OCI-LY3 (cell line): ENCODE results near the gene IPPK.

ENCODE experiments used
- H2AFZ ChIP-seq: fragments of 200-600, 300-600 bp; shearing (Covaris generic); 2 replicates; pipeline ENCODE4 v1.6.0; 2014; ENCODE audit warnings: antibody characterized with exemption, low read depth, low read length
- H3K27ac ChIP-seq: fragments of 200-600, 300-600 bp; sonication (generic); 2 replicates; pipeline ENCODE4 v1.5.1; 2014; ENCODE audit warnings: mild to moderate bottlenecking, low read length, moderate library complexity, mixed read lengths
- H3K27me3 ChIP-seq: fragments of 200-600, 300-600 bp; sonication (generic); 2 replicates; pipeline ENCODE4 v1.6.1; 2014; ENCODE audit warnings: low read depth, low read length, mixed read lengths
- H3K36me3 ChIP-seq: fragments of 200-600, 300-600 bp; sonication (generic); replicated peaks from 2 replicates; pipeline ENCODE3; 2014; ENCODE audit warnings: low read depth, low read length, mixed read lengths
- H3K4me1 ChIP-seq: fragments of 300-600, 200-600 bp; sonication (generic); 2 replicates; pipeline ENCODE4 v1.6.1; 2014; ENCODE audit warnings: low read length, mixed read lengths
- H3K4me2 ChIP-seq: fragments of 200-600, 300-600 bp; sonication (generic); 2 replicates; pipeline ENCODE4 v1.6.1; 2014; ENCODE audit warnings: low read length, mixed read lengths
- H3K4me3 ChIP-seq: fragments of 300-600, 200-600 bp; sonication (generic); 2 replicates; pipeline ENCODE4 v1.5.1; 2014; ENCODE audit warnings: antibody characterized with exemption, mild to moderate bottlenecking, low read length, moderate library complexity
- H3K79me2 ChIP-seq: fragments of 300-600, 200-600 bp; shearing (Covaris generic); 2 replicates; pipeline ENCODE4 v1.6.1; 2014; ENCODE audit warnings: mild to moderate bottlenecking, low read length, mixed read lengths
- H3K9ac ChIP-seq: fragments of 300-600, 200-600 bp; shearing (Covaris generic); 2 replicates; pipeline ENCODE4 v1.6.0; 2014; ENCODE audit warnings: mild to moderate bottlenecking, low read length, moderate library complexity
- H3K9me3 ChIP-seq: fragments of 200-600, 300-600 bp; shearing (Covaris generic); 2 replicates; pipeline ENCODE4 v1.6.1; 2014; ENCODE audit warnings: low read length, mixed read lengths; ENCODE audit not compliant: insufficient read depth
- H4K20me1 ChIP-seq: fragments of 200-600, 300-600 bp; sonication (generic); 2 replicates; pipeline ENCODE4 v1.6.1; 2016; ENCODE audit warnings: low read length, mixed read lengths; ENCODE audit not compliant: insufficient read depth
- CTCF ChIP-seq: fragments of 200-600, 300-600 bp; sonication (generic); IDR thresholded peaks from 2 replicates; pipeline ENCODE4 v1.5.1; 2014; ENCODE audit warnings: antibody characterized with exemption, low read length, low read depth
- EZH2phosphoT487 ChIP-seq: fragments of 200-600 bp; shearing (Covaris generic); IDR thresholded peaks from 2 replicates; pipeline ENCODE4 v1.6.1; 2018; ENCODE audit warnings: antibody characterized with exemption, mixed run types, low read depth

IPPK gene

GRCh38 chr9:92696619-92697018 is 26.7 kb upstream of the IPPK start:
- H2AFZ ChIP-seq: no peak overlapping the region
- TF ChIP-seq EZH2phosphoT487: no peak
- no peak for TF ChIP-seq CTCF
- no peak overlapping the region for H3K4me3 ChIP-seq
- H3K4me1 ChIP-seq: 0 out of 2 replicates have a peak, but pooled peaks cover 3% of the 10 kb centered on the region
- no peaks in the 10 kb centered on the region for H3K27me3 ChIP-seq
- H3K9ac ChIP-seq: no peak overlapping the region
- H3K9me3 ChIP-seq: peaks cover 4% of the 10 kb centered on the region; the same call in 1 of the 2 replicates
- no peaks in the 10 kb centered on the region for H3K79me2 ChIP-seq
- H4K20me1 ChIP-seq: no peaks in the 10 kb centered on the region
- H3K27ac ChIP-seq: no peak overlapping the region
- no peak overlapping the region for H3K4me2 ChIP-seq
- peaks cover 8% of the 10 kb centered on the region for H3K36me3 ChIP-seq

DNA sequence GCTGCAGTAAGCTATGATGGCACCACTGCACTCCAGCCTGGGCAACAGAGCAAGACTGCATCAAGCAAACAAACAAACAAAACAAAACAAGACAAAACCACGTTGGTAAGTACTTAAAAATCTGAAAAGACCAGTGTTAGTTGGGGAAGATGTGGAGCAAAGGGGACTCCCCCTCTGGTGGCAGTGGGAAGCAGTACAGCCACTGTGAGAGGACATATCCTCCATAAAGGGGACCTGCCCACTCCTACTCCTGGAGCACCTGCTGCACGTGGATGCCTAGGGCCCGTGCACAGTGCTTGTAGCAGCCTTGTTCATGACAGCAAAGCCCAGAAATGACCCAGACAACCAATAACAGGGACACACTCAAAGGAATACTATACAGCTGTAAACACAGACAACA is 17.0 kb upstream of the IPPK start:
- H4K20me1 ChIP-seq: no peaks in the 10 kb centered on the region

GRCh38 chr9:92685022-92685421 is 15.1 kb upstream of the IPPK start:
- H3K27me3 ChIP-seq: no peaks in the 10 kb centered on the region
- H3K4me1 ChIP-seq: no peaks in the 10 kb centered on the region
- H3K4me2 ChIP-seq: no peak overlapping the region
- H2AFZ ChIP-seq: no peak overlapping the region
- no peak overlapping the region for H3K9ac ChIP-seq
- H3K79me2 ChIP-seq: no peaks in the 10 kb centered on the region
- no peak overlapping the region for H3K4me3 ChIP-seq
- H3K27ac ChIP-seq: no peak overlapping the region
- no peaks in the 10 kb centered on the region for H3K9me3 ChIP-seq
- no peak for TF ChIP-seq CTCF
- TF ChIP-seq EZH2phosphoT487: no peak
- no peaks in the 10 kb centered on the region for H3K36me3 ChIP-seq
- no peaks in the 10 kb centered on the region for H4K20me1 ChIP-seq

More for the DNA sequence above, 17.0 kb upstream of the IPPK start:
- Histone ChIP-seq H3K4me3 (no peak overlapping the region), H3K79me2 (no peaks in the 10 kb centered on the region), H2AFZ (no peak overlapping the region), H3K9me3 (0 out of 2 replicates have a peak, but pooled peaks cover 6% of the 10 kb centered on the region), H3K36me3 (no peaks in the 10 kb centered on the region), H3K27ac (no peak overlapping the region), H3K27me3 (no peaks in the 10 kb centered on the region), H3K4me1 (no peaks in the 10 kb centered on the region), H3K9ac (no peak overlapping the region), H3K4me2 (no peak overlapping the region)
- TF ChIP-seq EZH2phosphoT487: no peak
- no peak for TF ChIP-seq CTCF

- Histone ChIP-seq H3K27me3 (no peaks in the 10 kb centered on the region), H3K9me3 (no peaks in the 10 kb centered on the region), H3K4me2 (no peak overlapping the region), H3K4me3 (no peak overlapping the region), H3K4me1 (no peaks in the 10 kb centered on the region), H3K36me3 (no peaks in the 10 kb centered on the region), H2AFZ (no peak overlapping the region), H3K9ac (no peak overlapping the region), H3K79me2 (no peaks in the 10 kb centered on the region), H4K20me1 (no peaks in the 10 kb centered on the region), H3K27ac (no peak overlapping the region)
- TF ChIP-seq EZH2phosphoT487 (no peak), CTCF (no peak)
Measured at GRCh38 chr9:92682269-92682668, 12.3 kb upstream of the IPPK start.
